ENCODE results near the gene TARS3. TPM values are rescaled to one million over a fixed set of nuclear protein-coding genes. Genes with fewer than 3 reads are reported as not detected.
A peak's percentile ranks its signal among the peaks of the same experiment; 100 is the strongest.
"Not testable (repeated sequence)": the region's sequence is repeated elsewhere in the genome, so short reads cannot be mapped to it uniquely, and the experiment has no call there.

The TARS3 gene
- total and polyA plus RNA-seq, 5 experiments from 2014 or later = 7.2 to 37.6 (median 15.2) TPM

- H3K9me3 Mint-ChIP-seq = peaks cover 0 to 3% (median 0%) of the 10 kb centered on the region in 9 donors
- peaks cover 9 to 64% (median 22%) of the 10 kb centered on the region in 3 donors for H3K36me3 Mint-ChIP-seq
- H3K27me3 Mint-ChIP-seq = no peaks in the 10 kb centered on the region
- POLR2A ChIA-PET = no interaction called here
- H3K4me1 Mint-ChIP-seq = peaks cover 4 to 10% (median 6%) of the 10 kb centered on the region in 4 donors
- DNase-seq (no peak), ATAC-seq (no peak)
- peak overlapping the region in 6 of 10 donors; percentile 12 to 77 (median 50) for H3K27ac Mint-ChIP-seq
- H3K4me3 Mint-ChIP-seq = no peak overlapping the region
Measured at GRCh38 chr15:101664303-101664913, 59.9 kb downstream of the TARS3 start.

- peaks cover 3 to 56% (median 9%) of the 10 kb centered on the region in 3 donors for H3K36me3 Mint-ChIP-seq
- no peak for ATAC-seq
- peak overlapping the region in 2 of 10 donors; percentile 23 to 70 for H3K27ac Mint-ChIP-seq
- H3K27me3 Mint-ChIP-seq = no peaks in the 10 kb centered on the region
- H3K4me3 Mint-ChIP-seq = no peak overlapping the region
- no peaks in the 10 kb centered on the region for H3K9me3 Mint-ChIP-seq
- no peak for DNase-seq
- POLR2A ChIA-PET = interaction anchor here (0.5 kb wide), 1 partner anchor 34 kb away, joined by 6 read pairs; no protein-coding TSS in a partner anchor
- peaks cover 4 to 10% (median 6%) of the 10 kb centered on the region in 4 donors for H3K4me1 Mint-ChIP-seq
Measured at GRCh38 chr15:101662203-101662602, 62.1 kb downstream of the TARS3 start.

DNA sequence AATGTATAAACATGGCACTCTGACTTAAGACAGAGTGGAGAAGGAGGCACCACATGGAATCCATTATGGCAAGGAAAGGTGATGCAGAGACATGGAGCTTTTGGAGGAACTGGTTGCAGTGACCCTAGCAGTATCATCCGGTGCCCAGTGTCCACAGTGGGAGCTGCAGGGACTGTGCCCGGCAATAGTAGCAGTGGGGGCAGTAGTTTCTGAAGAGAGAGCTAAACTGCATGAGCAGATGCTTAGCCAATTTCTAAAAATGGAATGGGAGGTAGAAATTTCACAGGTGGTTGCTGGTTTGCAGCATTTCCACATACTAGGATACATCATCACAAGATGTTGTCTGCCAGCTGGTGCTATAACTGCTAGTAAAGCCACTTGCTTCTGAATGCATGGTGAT, 64.3 kb downstream of the TARS3 start:
- Mint-ChIP-seq H3K9me3 (no peaks in the 10 kb centered on the region), H3K27me3 (no peaks in the 10 kb centered on the region), H3K36me3 (peaks cover 0 to 60% (median 7%) of the 10 kb centered on the region in 3 donors), H3K27ac (peak overlapping the region in 2 of 10 donors; percentile 35 to 38), H3K4me1 (peaks cover 3 to 5% (median 4%) of the 10 kb centered on the region in 4 donors), H3K4me3 (no peak overlapping the region)
- no peak for ATAC-seq
- POLR2A ChIA-PET = no interaction called here
- DNase-seq = no peak

DNA sequence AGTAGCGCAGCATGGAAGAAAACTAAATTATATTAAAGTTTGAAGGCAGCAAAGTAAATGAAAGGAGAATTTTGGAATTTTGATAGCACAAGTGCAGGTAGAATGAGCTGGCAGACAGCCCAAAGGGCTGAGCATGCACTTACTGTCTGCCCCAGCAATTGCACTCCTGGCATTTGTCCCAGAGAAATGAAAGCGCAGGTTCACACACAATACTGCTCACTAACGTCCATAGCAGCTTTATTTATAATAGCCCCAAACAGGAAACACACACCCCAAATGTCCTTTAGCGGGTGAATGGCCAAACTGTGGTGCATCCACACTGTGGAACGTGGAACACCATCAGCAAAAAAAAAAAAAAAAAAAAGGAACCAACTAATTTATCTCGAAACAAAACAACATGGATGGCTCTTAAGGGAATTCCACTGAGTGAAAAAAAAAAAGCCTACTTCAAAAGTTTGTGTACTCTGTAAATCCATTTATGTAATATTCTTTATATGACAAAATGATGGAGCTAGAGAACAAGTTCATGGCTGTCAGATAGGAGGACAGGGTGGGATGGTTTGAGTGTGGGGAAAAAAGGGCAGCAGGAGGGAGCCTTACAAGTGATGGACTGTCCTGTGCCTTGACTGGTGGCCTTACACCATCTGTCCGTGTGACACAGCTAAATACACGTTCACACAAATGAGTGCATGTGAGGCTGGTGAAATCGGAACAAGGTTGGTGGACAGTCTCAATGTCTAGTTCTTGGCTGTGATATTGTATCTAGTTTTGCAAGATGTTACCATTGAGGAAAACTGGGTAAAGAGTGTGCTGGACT, 66.1 kb downstream of the TARS3 start:
- DNase-seq (no peak), ATAC-seq (no peak)
- Mint-ChIP-seq H3K4me3 (no peak overlapping the region), H3K9me3 (no peaks in the 10 kb centered on the region), H3K27me3 (no peaks in the 10 kb centered on the region), H3K27ac (no peak overlapping the region), H3K36me3 (peaks cover 0 to 50% (median 7%) of the 10 kb centered on the region in 3 donors), H3K4me1 (peaks cover 0 to 9% (median under 1%) of the 10 kb centered on the region in 4 donors)
- POLR2A ChIA-PET = no interaction called here

DNA sequence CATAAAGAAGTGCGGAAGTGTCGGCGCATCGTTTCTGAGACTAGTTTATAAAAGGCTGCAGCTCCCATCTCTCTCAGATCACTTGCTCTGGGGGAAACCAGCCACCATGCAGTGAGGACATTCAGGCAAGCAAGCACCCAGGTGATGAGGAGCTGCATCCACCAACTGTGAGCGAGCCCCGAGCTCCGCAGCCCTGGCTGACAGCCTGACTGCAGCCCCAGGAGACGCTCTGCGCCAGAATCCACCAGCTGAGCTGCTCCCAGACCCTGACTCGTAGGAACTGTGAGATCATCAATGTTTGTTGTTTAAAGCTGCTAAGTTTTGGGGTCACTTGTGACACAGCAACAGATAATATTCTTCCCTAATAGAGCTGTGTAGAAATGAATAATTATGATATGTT, 67.1 kb downstream of the TARS3 start:
- no peak overlapping the region for H3K4me3 Mint-ChIP-seq
- H3K27ac Mint-ChIP-seq = no peak overlapping the region
- H3K36me3 Mint-ChIP-seq = peaks cover 0 to 46% (median 7%) of the 10 kb centered on the region in 3 donors
- no peaks in the 10 kb centered on the region for H3K27me3 Mint-ChIP-seq
- H3K4me1 Mint-ChIP-seq = peaks cover 0 to 14% (median 4%) of the 10 kb centered on the region in 4 donors
- POLR2A ChIA-PET = no interaction called here
- H3K9me3 Mint-ChIP-seq = no peaks in the 10 kb centered on the region
- ATAC-seq (no peak), DNase-seq (no peak)

- Mint-ChIP-seq H3K36me3 (peaks cover 0 to 34% (median 5%) of the 10 kb centered on the region in 3 donors), H3K4me1 (peaks cover 4 to 32% (median 18%) of the 10 kb centered on the region in 4 donors), H3K4me3 (peak overlapping the region in 7 of 10 donors; percentile 14 to 69 (median 59)), H3K27ac (peak overlapping the region in 9 of 10 donors; percentile 9 to 91 (median 66))
- H3K27me3 Mint-ChIP-seq, ATAC-seq, H3K9me3 Mint-ChIP-seq, POLR2A ChIA-PET: not testable (repeated sequence)
- DNase-seq = peak in 1 of 10 donors; percentile 65
Measured at GRCh38 chr15:101654624-101655337, 69.5 kb downstream of the TARS3 start.

- H3K27ac Mint-ChIP-seq = peak overlapping the region; percentile 9 to 91 (median 62)
- H3K9me3 Mint-ChIP-seq = no peaks in the 10 kb centered on the region
- peaks cover 9 to 38% (median 24%) of the 10 kb centered on the region in 4 donors for H3K4me1 Mint-ChIP-seq
- no peak for ATAC-seq
- H3K4me3 Mint-ChIP-seq = peak overlapping the region in 8 of 10 donors; percentile 5 to 69 (median 57)
- peaks cover 0 to 33% (median 2%) of the 10 kb centered on the region in 3 donors for H3K36me3 Mint-ChIP-seq
- H3K27me3 Mint-ChIP-seq = no peaks in the 10 kb centered on the region
- POLR2A ChIA-PET = interaction anchor here (1.0 to 3.2 kb wide), 3 partner anchors 70 to 410 kb away, joined by 3 to 21 read pairs (median 18); partner anchors contain the start of genes SNRPA1 and TARS3
- DNase-seq = no peak
Measured at GRCh38 chr15:101654171-101654570, 70.1 kb downstream of the TARS3 start.

GRCh38 chr15:101652786-101653430, 71.4 kb downstream of the TARS3 start:
- peak overlapping the region; percentile 88 to 98 (median 97) for H3K27ac Mint-ChIP-seq
- no peaks in the 10 kb centered on the region for H3K9me3 Mint-ChIP-seq
- peak overlapping the region; percentile 77 to 96 (median 90) for H3K4me3 Mint-ChIP-seq
- ATAC-seq (no peak), DNase-seq (no peak)
- peaks cover 9 to 48% (median 30%) of the 10 kb centered on the region in 4 donors for H3K4me1 Mint-ChIP-seq
- POLR2A ChIA-PET = interaction anchor here (2.8 to 3.2 kb wide), 2 partner anchors 71 to 358 kb away, joined by 18 to 21 read pairs; partner anchors contain the start of genes SNRPA1 and TARS3
- peaks cover 0 to 39% (median 2%) of the 10 kb centered on the region in 3 donors for H3K36me3 Mint-ChIP-seq
- H3K27me3 Mint-ChIP-seq = no peaks in the 10 kb centered on the region

DNA sequence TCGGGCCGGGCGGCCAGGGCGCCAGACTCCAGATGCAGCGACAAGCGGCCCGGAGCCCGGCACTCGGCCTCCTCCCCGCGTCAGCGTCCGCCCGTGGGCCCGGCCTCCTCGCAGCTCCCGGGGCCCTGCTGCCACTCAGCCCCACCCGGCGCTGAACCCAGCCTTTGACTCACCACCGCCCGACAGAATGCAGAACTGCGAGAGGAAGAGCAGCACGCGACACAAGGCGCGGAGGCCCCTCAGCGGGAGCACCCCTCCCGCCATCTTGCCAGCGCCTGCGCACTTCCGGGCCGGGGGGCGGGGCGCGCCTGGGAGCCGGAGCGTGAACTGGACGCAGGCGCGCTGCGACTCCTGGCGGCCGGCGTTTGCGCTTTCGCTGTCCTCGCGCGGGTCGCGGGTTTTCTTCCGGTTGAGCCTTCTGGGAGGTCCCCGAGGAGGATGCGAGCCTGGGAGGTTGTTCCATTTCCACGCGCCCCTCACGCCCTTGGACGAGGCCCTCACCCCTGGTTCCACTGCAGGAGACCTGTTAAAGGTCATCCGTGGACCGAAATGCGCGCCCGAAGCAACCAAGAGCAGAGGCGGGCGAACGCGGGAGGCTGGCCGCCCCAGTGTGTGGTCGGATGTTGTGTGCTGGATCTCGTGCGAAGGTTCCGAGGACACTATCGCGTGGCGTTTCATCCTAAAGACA, 72.0 kb downstream of the TARS3 start, which contains the start of gene TM2D3:
TSS of gene TM2D3 (minus strand) at position 284 of the 688 bp plus-strand sequence. CDS start at position 264, 20 bp downstream.
- H3K4me1 Mint-ChIP-seq = peaks cover 9 to 48% (median 31%) of the 10 kb centered on the region in 4 donors
- H3K36me3 Mint-ChIP-seq = peaks cover 0 to 44% (median 2%) of the 10 kb centered on the region in 3 donors
- DNase-seq (peak; percentile 91 to 99 (median 96)), ATAC-seq (peak; percentile 90 to 92)
- POLR2A ChIA-PET = interaction anchor here (0.9 to 3.2 kb wide), 8 partner anchors 10 to 410 kb away, joined by 3 to 21 read pairs (median 4); partner anchors contain the start of genes CHSY1, SNRPA1 and TARS3
- H3K4me3 Mint-ChIP-seq = peak within 1 kb of the TSS; percentile 77 to 96 (median 92)
- H3K9me3 Mint-ChIP-seq = no peaks in the 10 kb centered on the region
- H3K27me3 Mint-ChIP-seq = no peaks in the 10 kb centered on the region
- peak within 1 kb of the TSS; percentile 91 to 98 (median 97) for H3K27ac Mint-ChIP-seq

DNA sequence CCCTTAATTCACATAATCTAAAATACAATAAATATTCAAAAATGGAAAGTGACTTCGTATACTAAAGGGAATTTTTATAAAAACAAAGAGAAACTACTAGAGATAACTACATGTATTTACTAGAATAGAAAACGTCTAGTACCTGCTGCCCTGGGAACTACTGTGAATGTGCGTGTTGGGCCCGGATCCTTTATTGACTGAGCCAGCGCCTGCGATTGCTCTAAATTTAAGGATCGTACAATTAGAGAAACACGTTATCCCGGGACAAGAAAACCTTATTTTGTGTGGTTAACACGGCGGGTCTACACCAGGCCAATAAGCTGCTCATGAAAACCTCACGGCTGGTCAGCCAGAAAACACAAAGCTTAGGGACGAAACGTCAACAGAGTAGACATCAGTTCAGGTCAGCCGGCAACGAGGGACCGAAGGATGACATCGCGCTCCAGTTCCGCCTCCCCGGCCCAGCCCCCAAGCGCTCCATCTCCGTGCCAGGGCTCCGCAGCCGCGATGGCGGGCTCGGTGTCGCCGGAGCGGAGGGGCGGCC, 72.6 kb downstream of the TARS3 start:
- Mint-ChIP-seq H3K27me3 (no peaks in the 10 kb centered on the region), H3K4me1 (peaks cover 9 to 48% (median 33%) of the 10 kb centered on the region in 4 donors), H3K36me3 (peaks cover 0 to 47% (median 2%) of the 10 kb centered on the region in 3 donors), H3K27ac (peak overlapping the region; percentile 91 to 98 (median 96)), H3K4me3 (peak overlapping the region; percentile 77 to 96 (median 92)), H3K9me3 (no peaks in the 10 kb centered on the region)
- POLR2A ChIA-PET = interaction anchor here (0.9 to 3.2 kb wide), 8 partner anchors 10 to 409 kb away, joined by 3 to 21 read pairs (median 4); partner anchors contain the start of genes CHSY1, SNRPA1 and TARS3
- no peak for DNase-seq
- peak in 1 of 2 donors; percentile 51 for ATAC-seq

DNA sequence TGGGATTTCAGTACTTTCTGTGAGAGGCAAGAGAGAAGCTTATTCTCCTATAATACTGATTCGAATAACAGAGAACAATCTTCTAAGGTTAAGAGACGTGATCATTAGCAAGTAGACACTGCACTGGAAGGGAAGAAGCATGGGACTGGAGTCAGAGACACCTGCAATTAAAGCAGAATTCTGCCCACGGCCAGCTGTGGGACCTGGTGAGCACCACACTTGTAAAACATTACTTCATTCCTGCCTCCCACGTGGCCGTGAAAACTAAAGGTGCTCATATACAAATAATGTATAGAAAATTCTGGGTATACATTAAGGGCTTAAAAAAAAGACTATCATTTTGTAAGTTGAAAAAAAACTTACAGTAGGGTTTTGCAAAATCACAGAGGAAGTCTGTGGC, 74.1 kb downstream of the TARS3 start:
- H3K4me3 Mint-ChIP-seq = peak overlapping the region in 9 of 10 donors; percentile 8 to 96 (median 89)
- no peaks in the 10 kb centered on the region for H3K9me3 Mint-ChIP-seq
- H3K4me1 Mint-ChIP-seq = peaks cover 11 to 55% (median 36%) of the 10 kb centered on the region in 4 donors
- POLR2A ChIA-PET = interaction anchor here (1.3 to 2.2 kb wide), 2 partner anchors 74 to 355 kb away, joined by 3 to 10 read pairs; partner anchors contain the start of gene SNRPA1
- no peaks in the 10 kb centered on the region for H3K27me3 Mint-ChIP-seq
- H3K27ac Mint-ChIP-seq = peak overlapping the region in 7 of 10 donors; percentile 33 to 98 (median 60)
- DNase-seq (no peak), ATAC-seq (no peak)
- peaks cover 2 to 51% (median 4%) of the 10 kb centered on the region in 3 donors for H3K36me3 Mint-ChIP-seq
